ENCODE data around the gene TAOK3.
"Not testable (repeated sequence)": the region's sequence is repeated elsewhere in the genome, so short reads cannot be mapped to it uniquely, and the experiment has no call there.

TAOK3 gene

GRCh38 chr12:118372541-118373495 lies at the start of gene TAOK3:
Gene TAOK3, minus strand, starts transcription at chr12:118372907. Its CDS starts 117,340 bp downstream, at chr12:118255567.
- Mint-ChIP-seq H3K27ac (peak within 1 kb of the TSS; percentile 90 to 96), H3K4me1 (peaks cover 49% of the 10 kb centered on the region), H3K27me3 (no peaks in the 10 kb centered on the region), H3K4me3 (peak within 1 kb of the TSS; percentile 96 to 97), H3K9me3 (no peaks in the 10 kb centered on the region)
- DNase-seq (peak; percentile 95 to 97), ATAC-seq (peak; percentile 90)

- no peaks in the 10 kb centered on the region for H3K9me3 Mint-ChIP-seq
- no peaks in the 10 kb centered on the region for H3K27me3 Mint-ChIP-seq
- no peak overlapping the region for H3K4me3 Mint-ChIP-seq
- H3K4me1 Mint-ChIP-seq = no peaks in the 10 kb centered on the region
- ATAC-seq = no peak
- no peak for DNase-seq
- H3K27ac Mint-ChIP-seq = peak overlapping the region in 1 of 2 donors; percentile 29
These were observed 48.0 kb upstream of the TAOK3 start for GRCh38 chr12:118420673-118421072.

- H3K4me1 Mint-ChIP-seq = no peaks in the 10 kb centered on the region
- H3K4me3 Mint-ChIP-seq = no peak overlapping the region
- DNase-seq (no peak), ATAC-seq (no peak)
- no peak overlapping the region for H3K27ac Mint-ChIP-seq
- no peaks in the 10 kb centered on the region for H3K9me3 Mint-ChIP-seq
- H3K27me3 Mint-ChIP-seq = no peaks in the 10 kb centered on the region
These were observed 45.8 kb upstream of the TAOK3 start for GRCh38 chr12:118418385-118419057.

- Mint-ChIP-seq H3K4me1 (no peaks in the 10 kb centered on the region), H3K27ac (no peak overlapping the region), H3K27me3 (no peaks in the 10 kb centered on the region), H3K9me3 (no peaks in the 10 kb centered on the region), H3K4me3 (no peak overlapping the region)
- DNase-seq (no peak), ATAC-seq (no peak)
These were observed 45.2 kb upstream of the TAOK3 start for GRCh38 chr12:118417942-118418341.

GRCh38 chr12:118409834-118410233 lies 37.1 kb upstream of the TAOK3 start:
- Mint-ChIP-seq H3K27ac (no peak overlapping the region), H3K4me1 (no peaks in the 10 kb centered on the region), H3K27me3 (no peaks in the 10 kb centered on the region), H3K9me3 (peaks cover 5 to 11% of the 10 kb centered on the region in 2 donors), H3K4me3 (no peak overlapping the region)
- ATAC-seq = no peak
- DNase-seq = no peak

- DNase-seq, H3K27ac Mint-ChIP-seq, H3K27me3 Mint-ChIP-seq, H3K4me3 Mint-ChIP-seq, H3K4me1 Mint-ChIP-seq, ATAC-seq: not testable (repeated sequence)
- H3K9me3 Mint-ChIP-seq = peaks cover 5 to 11% of the 10 kb centered on the region in 2 donors
These were observed 35.5 kb upstream of the TAOK3 start for GRCh38 chr12:118408241-118408640.

GRCh38 chr12:118404876-118405521 lies 32.3 kb upstream of the TAOK3 start:
- Mint-ChIP-seq H3K27me3 (no peaks in the 10 kb centered on the region), H3K4me1 (no peaks in the 10 kb centered on the region), H3K9me3 (no peaks in the 10 kb centered on the region), H3K27ac (no peak overlapping the region), H3K4me3 (no peak overlapping the region)
- peak; percentile 28 to 35 for DNase-seq
- no peak for ATAC-seq

GRCh38 chr12:118402251-118402650 lies 29.5 kb upstream of the TAOK3 start:
- no peak for DNase-seq
- no peak for ATAC-seq
- no peaks in the 10 kb centered on the region for H3K9me3 Mint-ChIP-seq
- H3K4me3 Mint-ChIP-seq = no peak overlapping the region
- peak overlapping the region in 1 of 2 donors; percentile 57 for H3K27ac Mint-ChIP-seq
- H3K27me3 Mint-ChIP-seq = no peaks in the 10 kb centered on the region
- no peaks in the 10 kb centered on the region for H3K4me1 Mint-ChIP-seq

- no peaks in the 10 kb centered on the region for H3K9me3 Mint-ChIP-seq
- H3K4me3 Mint-ChIP-seq = no peak overlapping the region
- peak overlapping the region in 1 of 2 donors; percentile 87 for H3K27ac Mint-ChIP-seq
- no peaks in the 10 kb centered on the region for H3K27me3 Mint-ChIP-seq
- ATAC-seq (no peak), DNase-seq (no peak)
- H3K4me1 Mint-ChIP-seq = no peaks in the 10 kb centered on the region
These were observed 26.2 kb upstream of the TAOK3 start for GRCh38 chr12:118398940-118399339.

- Mint-ChIP-seq H3K9me3 (no peaks in the 10 kb centered on the region), H3K27ac (peak overlapping the region in 1 of 2 donors; percentile 87), H3K4me3 (no peak overlapping the region), H3K27me3 (no peaks in the 10 kb centered on the region), H3K4me1 (no peaks in the 10 kb centered on the region)
- DNase-seq (no peak), ATAC-seq (no peak)
These were observed 25.8 kb upstream of the TAOK3 start for GRCh38 chr12:118398524-118398923.

- Mint-ChIP-seq H3K4me1 (no peaks in the 10 kb centered on the region), H3K9me3 (no peaks in the 10 kb centered on the region), H3K4me3 (no peak overlapping the region), H3K27me3 (no peaks in the 10 kb centered on the region), H3K27ac (no peak overlapping the region)
- ATAC-seq = no peak
- DNase-seq = no peak
These were observed 25.2 kb upstream of the TAOK3 start for GRCh38 chr12:118397708-118398440.

- no peak overlapping the region for H3K4me3 Mint-ChIP-seq
- no peaks in the 10 kb centered on the region for H3K27me3 Mint-ChIP-seq
- no peaks in the 10 kb centered on the region for H3K4me1 Mint-ChIP-seq
- no peak overlapping the region for H3K27ac Mint-ChIP-seq
- DNase-seq = no peak
- ATAC-seq = no peak
- no peaks in the 10 kb centered on the region for H3K9me3 Mint-ChIP-seq
These were observed 19.1 kb upstream of the TAOK3 start for GRCh38 chr12:118391836-118392235.

GRCh38 chr12:118391424-118391823 lies 18.7 kb upstream of the TAOK3 start:
- ATAC-seq (no peak), DNase-seq (no peak)
- H3K4me1 Mint-ChIP-seq = no peaks in the 10 kb centered on the region
- no peak overlapping the region for H3K4me3 Mint-ChIP-seq
- H3K27me3 Mint-ChIP-seq = no peaks in the 10 kb centered on the region
- no peaks in the 10 kb centered on the region for H3K9me3 Mint-ChIP-seq
- H3K27ac Mint-ChIP-seq = no peak overlapping the region

- Mint-ChIP-seq H3K9me3 (no peaks in the 10 kb centered on the region), H3K27me3 (no peaks in the 10 kb centered on the region), H3K4me1 (peaks cover 33% of the 10 kb centered on the region), H3K4me3 (peak overlapping the region; percentile 87 to 99), H3K27ac (no peak overlapping the region)
- ATAC-seq (no peak), DNase-seq (peak; percentile 78 to 80)
These were observed 5.3 kb upstream of the TAOK3 start for GRCh38 chr12:118377884-118378470.
